GM10248 (cell line): ENCODE data around the gene PNPLA7.
A peak's percentile ranks its signal among the peaks of the same experiment; 100 is the strongest.
"Not testable (repeated sequence)": the region's sequence is repeated elsewhere in the genome, so short reads cannot be mapped to it uniquely, and the experiment has no call there.

Source experiments
- CTCF ChIA-PET: fragments of 300-600 bp; sonication (Branson Sonifier 250); formaldehyde crosslinking; extraction: SDS; loops from one replicate; lab custom pipeline; 2021; ENCODE audit warnings: antibody characterized with exemption; lab: Yijun Ruan, JAX
- POLR2A ChIA-PET: fragments of 350-650 bp; sonication (Branson Sonifier 250); formaldehyde crosslinking; extraction: SDS; loops from one replicate; lab custom pipeline; 2020; ENCODE audit warnings: antibody characterized with exemption; lab: Yijun Ruan, JAX
- DNase-seq: peaks from one replicate; pipeline ENCODE4 v3.0.0; 2012; ENCODE audit errors: extremely low spot score
- TF ChIP-seq, protein P1 (sequence below): IDR thresholded peaks from 2 replicates; pipeline ENCODE4 v1.5.1; 2012; ENCODE audit warnings: mild to moderate bottlenecking, low read depth; ENCODE audit errors: extremely low read depth, missing control alignments, control extremely low read depth

PNPLA7 gene

GRCh38 chr9:137552022-137552768 lies 2.0 kb upstream of the PNPLA7 start:
- ChIA-PET CTCF (interaction anchor here (0.6 to 1.6 kb wide), 6 partner anchors 11 to 39 kb away, joined by 3 to 5 read pairs (median 4); partner anchors contain the start of gene DPH7), POLR2A (interaction anchor here (1.0 kb wide), 1 partner anchor 38 kb away, joined by 3 read pairs; the partner anchor contains the start of gene ZMYND19)
- TF ChIP-seq, protein P1, sequence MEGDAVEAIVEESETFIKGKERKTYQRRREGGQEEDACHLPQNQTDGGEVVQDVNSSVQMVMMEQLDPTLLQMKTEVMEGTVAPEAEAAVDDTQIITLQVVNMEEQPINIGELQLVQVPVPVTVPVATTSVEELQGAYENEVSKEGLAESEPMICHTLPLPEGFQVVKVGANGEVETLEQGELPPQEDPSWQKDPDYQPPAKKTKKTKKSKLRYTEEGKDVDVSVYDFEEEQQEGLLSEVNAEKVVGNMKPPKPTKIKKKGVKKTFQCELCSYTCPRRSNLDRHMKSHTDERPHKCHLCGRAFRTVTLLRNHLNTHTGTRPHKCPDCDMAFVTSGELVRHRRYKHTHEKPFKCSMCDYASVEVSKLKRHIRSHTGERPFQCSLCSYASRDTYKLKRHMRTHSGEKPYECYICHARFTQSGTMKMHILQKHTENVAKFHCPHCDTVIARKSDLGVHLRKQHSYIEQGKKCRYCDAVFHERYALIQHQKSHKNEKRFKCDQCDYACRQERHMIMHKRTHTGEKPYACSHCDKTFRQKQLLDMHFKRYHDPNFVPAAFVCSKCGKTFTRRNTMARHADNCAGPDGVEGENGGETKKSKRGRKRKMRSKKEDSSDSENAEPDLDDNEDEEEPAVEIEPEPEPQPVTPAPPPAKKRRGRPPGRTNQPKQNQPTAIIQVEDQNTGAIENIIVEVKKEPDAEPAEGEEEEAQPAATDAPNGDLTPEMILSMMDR: no peak
- no peak for DNase-seq

DNA sequence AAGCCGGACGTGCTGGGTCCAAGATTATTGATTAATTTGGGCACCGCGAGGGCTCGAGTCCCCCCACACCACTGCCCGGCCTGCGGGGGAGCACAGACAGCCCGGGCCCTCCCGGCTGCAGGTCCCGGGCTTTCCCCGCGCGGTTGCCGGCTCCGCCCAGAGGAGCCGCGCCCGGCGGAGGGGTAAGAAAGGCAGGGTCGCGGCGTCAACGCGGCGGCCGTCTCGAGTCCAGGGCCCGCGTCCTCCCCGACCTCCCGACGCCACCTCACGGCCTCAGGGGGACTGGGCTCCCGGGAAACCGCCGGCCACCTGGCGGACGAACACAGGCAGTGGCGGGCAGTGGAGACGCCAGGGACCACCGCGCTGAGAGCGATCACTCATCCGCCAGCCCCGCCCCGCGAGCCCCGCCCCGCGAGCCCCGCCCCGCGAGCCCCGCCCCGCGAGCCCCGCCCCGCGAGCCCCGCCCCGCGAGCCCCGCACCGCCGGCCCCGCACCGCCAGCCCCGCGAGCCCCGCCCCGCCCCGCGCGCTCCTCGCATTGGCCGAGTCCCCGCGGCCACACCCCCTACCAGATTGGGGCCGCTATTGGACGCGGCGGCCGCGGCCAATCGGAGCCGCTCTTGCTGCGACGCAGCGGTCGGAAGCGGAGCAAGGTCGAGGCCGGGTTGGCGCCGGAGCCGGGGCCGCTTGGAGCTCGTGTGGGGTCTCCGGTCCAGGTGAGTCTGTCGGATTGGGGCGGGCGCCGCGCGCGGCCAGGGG lies 1.2 kb upstream of the PNPLA7 start, which contains the start of gene MRPL41:
Gene MRPL41, plus strand, starts transcription at position 616 of the 758 bp plus-strand sequence. CDS start 203 bp downstream, outside the sequence.
- TF ChIP-seq, protein P1: peak; percentile 53
- peak; percentile 97 for DNase-seq
- CTCF ChIA-PET: interaction anchor here (0.6 to 1.6 kb wide), 7 partner anchors 11 to 38 kb away, joined by 3 to 5 read pairs (median 4); partner anchors contain the start of gene DPH7
- POLR2A ChIA-PET: interaction anchor here (1.0 kb wide), 1 partner anchor 39 kb away, joined by 3 read pairs; the partner anchor contains the start of gene ZMYND19

- CTCF ChIA-PET: interaction anchor here (0.6 kb wide), 1 partner anchor 10 kb away, joined by 3 read pairs; no protein-coding TSS in a partner anchor
- DNase-seq, POLR2A ChIA-PET: not testable (repeated sequence)
Measured at GRCh38 chr9:137550958-137551263, 709 bp upstream of the PNPLA7 start.

DNA sequence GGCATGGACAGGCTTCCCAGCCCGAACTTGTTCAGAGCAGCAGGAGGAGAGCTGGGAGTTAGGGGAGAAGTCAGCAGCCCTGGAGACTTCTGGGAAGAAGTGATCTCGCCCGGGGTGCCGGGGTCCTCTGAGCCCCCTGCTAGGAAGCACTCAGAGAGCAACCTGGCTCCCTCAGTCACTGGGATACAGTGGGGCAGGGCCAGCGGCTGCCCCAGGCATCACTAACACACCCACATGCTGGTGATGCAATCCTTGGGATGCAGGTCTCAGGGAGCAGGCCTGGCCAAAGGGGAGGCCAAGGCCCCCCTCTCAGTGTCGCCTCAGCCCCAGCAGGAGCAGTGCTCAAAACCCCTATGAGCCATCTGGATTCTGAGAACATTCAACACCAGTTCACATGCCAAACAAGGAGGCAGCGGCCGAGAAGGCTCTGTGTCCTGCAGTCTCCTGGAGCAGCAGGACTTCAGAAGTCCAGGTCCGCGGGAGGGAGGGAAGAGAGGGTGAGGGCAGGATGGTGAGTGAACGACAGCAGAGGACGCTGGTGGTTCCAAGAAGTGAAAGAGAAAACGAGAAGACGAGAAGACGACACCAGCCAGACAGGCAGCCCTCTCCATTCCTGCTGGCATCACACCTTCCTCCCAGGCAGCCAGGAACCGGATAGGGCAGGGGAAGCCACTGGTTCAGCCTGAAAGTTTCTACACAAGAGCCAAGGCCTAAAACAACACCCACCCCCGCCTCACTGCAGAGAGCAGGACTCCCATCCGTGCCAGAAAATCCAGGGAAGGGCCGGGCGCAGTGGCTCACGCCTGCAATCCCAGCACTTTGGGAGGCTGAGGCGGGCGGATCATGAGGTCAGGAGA lies 2.3 kb downstream of the PNPLA7 start:
- POLR2A ChIA-PET: no interaction called here
- TF ChIP-seq, protein P1: no peak
- DNase-seq: no peak
- CTCF ChIA-PET: interaction anchor here (0.7 to 1.6 kb wide), 2 partner anchors 12 to 13 kb away, joined by 3 read pairs; no protein-coding TSS in a partner anchor

GRCh38 chr9:137545123-137545522 lies 5.1 kb downstream of the PNPLA7 start:
- TF ChIP-seq, protein P1: no peak
- CTCF ChIA-PET: interaction anchor here (2.1 to 2.3 kb wide), 2 partner anchors 10 to 14 kb away, joined by 8 to 18 read pairs; no protein-coding TSS in a partner anchor
- DNase-seq: no peak
- POLR2A ChIA-PET: no interaction called here

- POLR2A ChIA-PET: no interaction called here
- DNase-seq: no peak
- TF ChIP-seq, protein P1: no peak
- CTCF ChIA-PET: interaction anchor here (0.7 to 2.1 kb wide), 2 partner anchors 13 to 129 kb away, joined by 3 to 8 read pairs; no protein-coding TSS in a partner anchor
Measured at GRCh38 chr9:137544176-137544760, 5.9 kb downstream of the PNPLA7 start.
